ENCODE data around the gene MAN2A1.
"Not testable (repeated sequence)": the region's sequence is repeated elsewhere in the genome, so short reads cannot be mapped to it uniquely, and the experiment has no call there.

MAN2A1 gene

DNA sequence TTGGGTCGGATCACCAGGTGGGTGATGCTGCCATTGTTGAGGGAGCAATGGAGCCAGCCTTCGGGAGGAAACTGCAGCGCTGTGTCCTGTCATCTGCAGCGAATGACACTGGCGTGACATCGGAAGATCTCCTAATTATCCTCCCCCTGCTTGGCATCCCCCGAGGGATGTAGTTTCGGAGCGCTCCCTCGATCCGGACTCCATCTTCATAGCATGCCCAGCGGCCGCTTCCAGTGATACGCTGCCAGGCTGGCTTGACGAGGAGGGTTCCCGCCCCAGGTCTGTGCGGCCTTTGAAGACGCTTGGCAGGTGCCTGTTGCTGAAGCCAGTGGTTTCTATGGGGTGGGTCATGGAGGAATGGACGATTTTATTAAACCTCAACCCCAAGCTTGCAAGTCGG, 194.9 kb downstream of the MAN2A1 start:
- ATAC-seq: no peak
- TF ChIP-seq, protein P1, sequence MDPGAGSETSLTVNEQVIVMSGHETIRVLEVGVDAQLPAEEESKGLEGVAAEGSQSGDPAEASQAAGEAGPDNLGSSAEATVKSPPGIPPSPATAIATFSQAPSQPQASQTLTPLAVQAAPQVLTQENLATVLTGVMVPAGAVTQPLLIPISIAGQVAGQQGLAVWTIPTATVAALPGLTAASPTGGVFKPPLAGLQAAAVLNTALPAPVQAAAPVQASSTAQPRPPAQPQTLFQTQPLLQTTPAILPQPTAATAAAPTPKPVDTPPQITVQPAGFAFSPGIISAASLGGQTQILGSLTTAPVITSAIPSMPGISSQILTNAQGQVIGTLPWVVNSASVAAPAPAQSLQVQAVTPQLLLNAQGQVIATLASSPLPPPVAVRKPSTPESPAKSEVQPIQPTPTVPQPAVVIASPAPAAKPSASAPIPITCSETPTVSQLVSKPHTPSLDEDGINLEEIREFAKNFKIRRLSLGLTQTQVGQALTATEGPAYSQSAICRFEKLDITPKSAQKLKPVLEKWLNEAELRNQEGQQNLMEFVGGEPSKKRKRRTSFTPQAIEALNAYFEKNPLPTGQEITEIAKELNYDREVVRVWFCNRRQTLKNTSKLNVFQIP (CRISPR knock-in tag; IDR thresholded peaks at IDR 0.05; ENCODE audit: borderline replicate concordance, low read depth): no peak
- TF ChIP-seq TOX (CRISPR knock-in tag; IDR thresholded peaks at IDR 0.05; ENCODE audit: borderline replicate concordance) (no peak), ISL1 (CRISPR knock-in tag; IDR thresholded peaks at IDR 0.05) (no peak), ZC3H10 (CRISPR knock-in tag; IDR thresholded peaks at IDR 0.05) (no peak)

DNA sequence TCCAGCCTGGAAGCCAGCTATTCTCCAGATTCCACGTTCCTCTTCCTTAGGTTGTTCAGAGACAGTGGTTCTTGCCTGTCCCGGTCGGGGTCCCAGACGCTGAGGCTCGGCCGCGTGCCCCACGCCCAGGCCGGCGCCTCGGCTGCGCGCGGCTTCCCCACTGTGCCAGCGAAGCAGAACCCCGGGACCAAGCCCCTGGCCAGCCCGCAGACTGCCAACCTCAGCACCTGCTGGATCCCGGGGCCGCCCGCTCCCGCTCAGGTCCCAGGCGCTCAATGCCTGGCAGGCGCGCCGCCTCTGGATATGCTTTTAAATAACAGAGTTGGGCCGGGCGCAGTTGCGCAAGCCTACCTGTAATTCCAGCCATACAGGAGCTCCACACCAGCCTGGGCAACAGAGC, 195.5 kb downstream of the MAN2A1 start:
- TF ChIP-seq ZNF70 (CRISPR knock-in tag; IDR thresholded peaks at IDR 0.05) (no peak), PPARA (CRISPR knock-in tag; IDR thresholded peaks at IDR 0.05; ENCODE audit: borderline replicate concordance) (no peak), ZC3H10 (CRISPR knock-in tag; IDR thresholded peaks at IDR 0.05) (no peak), ISL1 (CRISPR knock-in tag; IDR thresholded peaks at IDR 0.05) (no peak), ZFP3 (CRISPR knock-in tag; IDR thresholded peaks at IDR 0.05) (no peak), ARNTL (CRISPR knock-in tag; IDR thresholded peaks at IDR 0.05; ENCODE audit: borderline replicate concordance, low read depth) (no peak), GLIS3 (CRISPR knock-in tag; IDR thresholded peaks at IDR 0.05) (no peak), ZFP30 (CRISPR knock-in tag; IDR thresholded peaks at IDR 0.05) (no peak)
- TF ChIP-seq, protein P2, sequence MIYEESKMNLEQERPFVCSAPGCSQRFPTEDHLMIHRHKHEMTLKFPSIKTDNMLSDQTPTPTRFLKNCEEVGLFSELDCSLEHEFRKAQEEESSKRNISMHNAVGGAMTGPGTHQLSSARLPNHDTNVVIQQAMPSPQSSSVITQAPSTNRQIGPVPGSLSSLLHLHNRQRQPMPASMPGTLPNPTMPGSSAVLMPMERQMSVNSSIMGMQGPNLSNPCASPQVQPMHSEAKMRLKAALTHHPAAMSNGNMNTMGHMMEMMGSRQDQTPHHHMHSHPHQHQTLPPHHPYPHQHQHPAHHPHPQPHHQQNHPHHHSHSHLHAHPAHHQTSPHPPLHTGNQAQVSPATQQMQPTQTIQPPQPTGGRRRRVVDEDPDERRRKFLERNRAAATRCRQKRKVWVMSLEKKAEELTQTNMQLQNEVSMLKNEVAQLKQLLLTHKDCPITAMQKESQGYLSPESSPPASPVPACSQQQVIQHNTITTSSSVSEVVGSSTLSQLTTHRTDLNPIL (CRISPR knock-in tag; IDR thresholded peaks at IDR 0.05; ENCODE audit: low read depth): no peak
- TF ChIP-seq, protein P3, sequence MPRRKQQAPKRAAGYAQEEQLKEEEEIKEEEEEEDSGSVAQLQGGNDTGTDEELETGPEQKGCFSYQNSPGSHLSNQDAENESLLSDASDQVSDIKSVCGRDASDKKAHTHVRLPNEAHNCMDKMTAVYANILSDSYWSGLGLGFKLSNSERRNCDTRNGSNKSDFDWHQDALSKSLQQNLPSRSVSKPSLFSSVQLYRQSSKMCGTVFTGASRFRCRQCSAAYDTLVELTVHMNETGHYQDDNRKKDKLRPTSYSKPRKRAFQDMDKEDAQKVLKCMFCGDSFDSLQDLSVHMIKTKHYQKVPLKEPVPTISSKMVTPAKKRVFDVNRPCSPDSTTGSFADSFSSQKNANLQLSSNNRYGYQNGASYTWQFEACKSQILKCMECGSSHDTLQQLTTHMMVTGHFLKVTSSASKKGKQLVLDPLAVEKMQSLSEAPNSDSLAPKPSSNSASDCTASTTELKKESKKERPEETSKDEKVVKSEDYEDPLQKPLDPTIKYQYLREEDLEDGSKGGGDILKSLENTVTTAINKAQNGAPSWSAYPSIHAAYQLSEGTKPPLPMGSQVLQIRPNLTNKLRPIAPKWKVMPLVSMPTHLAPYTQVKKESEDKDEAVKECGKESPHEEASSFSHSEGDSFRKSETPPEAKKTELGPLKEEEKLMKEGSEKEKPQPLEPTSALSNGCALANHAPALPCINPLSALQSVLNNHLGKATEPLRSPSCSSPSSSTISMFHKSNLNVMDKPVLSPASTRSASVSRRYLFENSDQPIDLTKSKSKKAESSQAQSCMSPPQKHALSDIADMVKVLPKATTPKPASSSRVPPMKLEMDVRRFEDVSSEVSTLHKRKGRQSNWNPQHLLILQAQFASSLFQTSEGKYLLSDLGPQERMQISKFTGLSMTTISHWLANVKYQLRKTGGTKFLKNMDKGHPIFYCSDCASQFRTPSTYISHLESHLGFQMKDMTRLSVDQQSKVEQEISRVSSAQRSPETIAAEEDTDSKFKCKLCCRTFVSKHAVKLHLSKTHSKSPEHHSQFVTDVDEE (CRISPR knock-in tag; IDR thresholded peaks at IDR 0.05): no peak
- TF ChIP-seq, protein P4, sequence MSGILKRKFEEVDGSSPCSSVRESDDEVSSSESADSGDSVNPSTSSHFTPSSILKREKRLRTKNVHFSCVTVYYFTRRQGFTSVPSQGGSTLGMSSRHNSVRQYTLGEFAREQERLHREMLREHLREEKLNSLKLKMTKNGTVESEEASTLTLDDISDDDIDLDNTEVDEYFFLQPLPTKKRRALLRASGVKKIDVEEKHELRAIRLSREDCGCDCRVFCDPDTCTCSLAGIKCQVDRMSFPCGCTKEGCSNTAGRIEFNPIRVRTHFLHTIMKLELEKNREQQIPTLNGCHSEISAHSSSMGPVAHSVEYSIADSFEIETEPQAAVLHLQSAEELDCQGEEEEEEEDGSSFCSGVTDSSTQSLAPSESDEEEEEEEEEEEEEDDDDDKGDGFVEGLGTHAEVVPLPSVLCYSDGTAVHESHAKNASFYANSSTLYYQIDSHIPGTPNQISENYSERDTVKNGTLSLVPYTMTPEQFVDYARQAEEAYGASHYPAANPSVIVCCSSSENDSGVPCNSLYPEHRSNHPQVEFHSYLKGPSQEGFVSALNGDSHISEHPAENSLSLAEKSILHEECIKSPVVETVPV (CRISPR knock-in tag; IDR thresholded peaks at IDR 0.05): no peak
- no peak for ATAC-seq

DNA sequence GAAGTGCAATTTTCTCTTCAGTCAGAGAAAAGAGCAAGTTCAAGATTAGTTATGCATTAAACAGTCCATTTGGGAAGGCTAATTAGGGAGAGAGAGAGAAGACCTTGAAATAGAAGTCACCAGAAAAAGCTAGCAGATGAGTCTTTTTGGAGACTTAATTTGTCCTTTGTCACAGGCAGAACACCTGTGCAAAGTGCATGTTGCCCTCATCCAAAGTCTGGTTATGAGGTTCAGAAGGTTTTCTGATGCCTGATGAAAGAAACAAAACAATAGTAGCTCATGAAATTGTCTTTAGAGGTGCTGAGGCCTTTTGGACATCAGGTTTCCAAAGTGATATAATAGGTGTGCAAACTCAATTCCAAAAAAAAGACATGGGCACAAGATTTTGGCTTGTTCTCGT, 199.3 kb downstream of the MAN2A1 start:
- TF ChIP-seq, protein P2 (CRISPR knock-in tag; IDR thresholded peaks at IDR 0.05; ENCODE audit: low read depth): no peak
- TF ChIP-seq ZNF70 (CRISPR knock-in tag; IDR thresholded peaks at IDR 0.05): no peak
- TF ChIP-seq ZNF8 (CRISPR knock-in tag; IDR thresholded peaks at IDR 0.05): no peak
- TF ChIP-seq, protein P1 (CRISPR knock-in tag; IDR thresholded peaks at IDR 0.05; ENCODE audit: borderline replicate concordance, low read depth): no peak
- TF ChIP-seq RARB (CRISPR knock-in tag; IDR thresholded peaks at IDR 0.05): no peak
- no peak for TF ChIP-seq TCF4 (CRISPR knock-in tag; IDR thresholded peaks at IDR 0.05; ENCODE audit: borderline replicate concordance)
- no peak for TF ChIP-seq ISL1 (CRISPR knock-in tag; IDR thresholded peaks at IDR 0.05)
- TF ChIP-seq PPARA (CRISPR knock-in tag; IDR thresholded peaks at IDR 0.05; ENCODE audit: borderline replicate concordance): no peak
- no peak for TF ChIP-seq CSDC2 (CRISPR knock-in tag; IDR thresholded peaks at IDR 0.05)
- no peak for TF ChIP-seq TOX (CRISPR knock-in tag; IDR thresholded peaks at IDR 0.05; ENCODE audit: borderline replicate concordance)
- TF ChIP-seq ZC3H10 (CRISPR knock-in tag; IDR thresholded peaks at IDR 0.05): no peak
- no peak for TF ChIP-seq ZNF565 (CRISPR knock-in tag; conservative IDR thresholded peaks at IDR 0.05; ENCODE audit: low read depth)
- TF ChIP-seq ZFP3 (CRISPR knock-in tag; IDR thresholded peaks at IDR 0.05): no peak
- TF ChIP-seq GLIS3 (CRISPR knock-in tag; IDR thresholded peaks at IDR 0.05): no peak
- TF ChIP-seq BACH2 (CRISPR knock-in tag; IDR thresholded peaks at IDR 0.05; ENCODE audit: borderline replicate concordance): no peak
- no peak for TF ChIP-seq SNAI2 (CRISPR knock-in tag; IDR thresholded peaks at IDR 0.05)
- TF ChIP-seq ZFP30 (CRISPR knock-in tag; IDR thresholded peaks at IDR 0.05): no peak
- TF ChIP-seq ESRRG (CRISPR knock-in tag; IDR thresholded peaks at IDR 0.05): no peak
- ATAC-seq: no peak

DNA sequence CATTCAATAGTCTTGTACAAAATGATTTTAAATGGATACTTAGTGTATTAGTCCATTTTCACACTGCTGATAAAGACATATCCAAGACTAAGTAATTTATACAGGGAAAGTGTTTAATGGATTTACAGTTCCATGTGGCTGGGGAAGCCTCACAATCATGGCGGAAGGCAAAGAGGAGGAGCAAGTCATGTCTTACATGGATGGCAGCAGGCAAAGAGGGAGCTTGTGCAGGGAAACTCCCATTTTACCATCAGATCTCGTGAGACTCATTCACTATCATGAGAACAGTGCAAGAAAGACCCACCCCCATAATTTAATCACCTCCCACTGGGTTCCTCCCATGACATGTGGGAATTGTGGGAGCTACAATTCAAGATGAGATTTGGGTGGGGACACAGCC, 203.5 kb downstream of the MAN2A1 start:
- ATAC-seq: not testable (repeated sequence)
